ENCODE results near the gene KIF18A. TPM values are rescaled to one million over a fixed set of nuclear protein-coding genes. Genes with fewer than 3 reads are reported as not detected.

Gene KIF18A
- polyA plus RNA-seq, 1 donor from 2014 or later, result 0.83 TPM

DNA sequence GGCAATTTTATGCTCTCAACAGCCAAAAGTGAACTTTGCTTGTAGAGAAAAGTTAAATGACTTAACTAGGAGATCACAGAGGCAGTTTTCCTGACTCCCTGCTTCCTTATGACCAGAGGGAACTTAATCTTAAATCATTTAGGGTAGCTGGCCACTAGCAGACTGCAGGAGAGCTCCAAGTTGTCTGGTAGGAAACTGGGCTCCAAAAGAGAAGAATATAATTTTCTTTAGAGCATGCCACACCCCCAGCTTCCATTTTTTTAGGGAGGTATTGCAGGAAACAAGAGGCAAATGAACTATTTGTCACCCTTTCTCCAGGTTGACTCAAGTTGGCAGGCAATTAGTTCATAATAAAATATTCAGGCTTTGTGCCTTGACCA lies 2.9 kb upstream of the KIF18A start:
- Histone ChIP-seq H3K79me2 (replicated peaks; ENCODE audit: insufficient read depth, low read length) (peaks cover 29% of the 10 kb centered on the region), H3K27me3 (ENCODE audit: insufficient read depth, low read depth, low read length) (no peaks in the 10 kb centered on the region), H2AFZ (ENCODE audit: low read depth, low read length) (no peak overlapping the region), H3K4me3 (ENCODE audit: low read length) (peak overlapping the region; percentile 69), H4K20me1 (ENCODE audit: insufficient read depth) (no peaks in the 10 kb centered on the region), H3K27ac (ENCODE audit: low read length) (no peak overlapping the region), H3K9me2 (ENCODE audit: insufficient read depth, low read length) (no peaks in the 10 kb centered on the region), H3K36me3 (ENCODE audit: insufficient read depth, low read length) (no peaks in the 10 kb centered on the region), H3F3A (ENCODE audit: insufficient read depth, low read length, poor library complexity, severe bottlenecking) (no peaks in the 10 kb centered on the region), H3K9ac (ENCODE audit: low read length) (no peak overlapping the region), H3K4me2 (ENCODE audit: low read length) (no peak overlapping the region), H3K9me3 (ENCODE audit: low read length) (no peaks in the 10 kb centered on the region)
- TF ChIP-seq POLR2AphosphoS5 (IDR thresholded peaks at IDR 0.05) (no peak), MXI1 (conservative IDR thresholded peaks at IDR 0.05; ENCODE audit: poor library complexity, severe bottlenecking) (no peak), CTCF (IDR thresholded peaks at IDR 0.05; ENCODE audit: poor library complexity, severe bottlenecking) (no peak), RAD21 (conservative IDR thresholded peaks at IDR 0.05) (no peak), EP300 (conservative IDR thresholded peaks at IDR 0.05; ENCODE audit: poor library complexity, severe bottlenecking) (no peak), SMC3 (conservative IDR thresholded peaks at IDR 0.05; ENCODE audit: poor library complexity) (no peak), EZH2 (IDR thresholded peaks at IDR 0.05; ENCODE audit: borderline replicate concordance, insufficient read depth, low read length, poor library complexity, severe bottlenecking) (no peak), TAF1 (IDR thresholded peaks at IDR 0.05; ENCODE audit: low read depth) (no peak)
- TF ChIP-seq, protein P1, sequence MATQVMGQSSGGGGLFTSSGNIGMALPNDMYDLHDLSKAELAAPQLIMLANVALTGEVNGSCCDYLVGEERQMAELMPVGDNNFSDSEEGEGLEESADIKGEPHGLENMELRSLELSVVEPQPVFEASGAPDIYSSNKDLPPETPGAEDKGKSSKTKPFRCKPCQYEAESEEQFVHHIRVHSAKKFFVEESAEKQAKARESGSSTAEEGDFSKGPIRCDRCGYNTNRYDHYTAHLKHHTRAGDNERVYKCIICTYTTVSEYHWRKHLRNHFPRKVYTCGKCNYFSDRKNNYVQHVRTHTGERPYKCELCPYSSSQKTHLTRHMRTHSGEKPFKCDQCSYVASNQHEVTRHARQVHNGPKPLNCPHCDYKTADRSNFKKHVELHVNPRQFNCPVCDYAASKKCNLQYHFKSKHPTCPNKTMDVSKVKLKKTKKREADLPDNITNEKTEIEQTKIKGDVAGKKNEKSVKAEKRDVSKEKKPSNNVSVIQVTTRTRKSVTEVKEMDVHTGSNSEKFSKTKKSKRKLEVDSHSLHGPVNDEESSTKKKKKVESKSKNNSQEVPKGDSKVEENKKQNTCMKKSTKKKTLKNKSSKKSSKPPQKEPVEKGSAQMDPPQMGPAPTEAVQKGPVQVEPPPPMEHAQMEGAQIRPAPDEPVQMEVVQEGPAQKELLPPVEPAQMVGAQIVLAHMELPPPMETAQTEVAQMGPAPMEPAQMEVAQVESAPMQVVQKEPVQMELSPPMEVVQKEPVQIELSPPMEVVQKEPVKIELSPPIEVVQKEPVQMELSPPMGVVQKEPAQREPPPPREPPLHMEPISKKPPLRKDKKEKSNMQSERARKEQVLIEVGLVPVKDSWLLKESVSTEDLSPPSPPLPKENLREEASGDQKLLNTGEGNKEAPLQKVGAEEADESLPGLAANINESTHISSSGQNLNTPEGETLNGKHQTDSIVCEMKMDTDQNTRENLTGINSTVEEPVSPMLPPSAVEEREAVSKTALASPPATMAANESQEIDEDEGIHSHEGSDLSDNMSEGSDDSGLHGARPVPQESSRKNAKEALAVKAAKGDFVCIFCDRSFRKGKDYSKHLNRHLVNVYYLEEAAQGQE (IDR thresholded peaks at IDR 0.05; ENCODE audit: borderline replicate concordance), result no peak

GRCh38 chr11:28110108-28110820 lies 2.3 kb upstream of the KIF18A start:
- no peaks in the 10 kb centered on the region for H3F3A ChIP-seq (ENCODE audit: insufficient read depth, low read length, poor library complexity, severe bottlenecking)
- no peaks in the 10 kb centered on the region for H3K27me3 ChIP-seq (ENCODE audit: insufficient read depth, low read depth, low read length)
- peak overlapping the region; percentile 69 for H3K4me3 ChIP-seq (ENCODE audit: low read length)
- no peak overlapping the region for H3K4me2 ChIP-seq (ENCODE audit: low read length)
- H2AFZ ChIP-seq (ENCODE audit: low read depth, low read length), result no peak overlapping the region
- H4K20me1 ChIP-seq (ENCODE audit: insufficient read depth), result no peaks in the 10 kb centered on the region
- no peaks in the 10 kb centered on the region for H3K9me3 ChIP-seq (ENCODE audit: low read length)
- H3K9ac ChIP-seq (ENCODE audit: low read length), result no peak overlapping the region
- peaks cover 35% of the 10 kb centered on the region for H3K79me2 ChIP-seq (replicated peaks; ENCODE audit: insufficient read depth, low read length)
- H3K36me3 ChIP-seq (ENCODE audit: insufficient read depth, low read length), result no peaks in the 10 kb centered on the region
- H3K27ac ChIP-seq (ENCODE audit: low read length), result no peak overlapping the region
- no peaks in the 10 kb centered on the region for H3K9me2 ChIP-seq (ENCODE audit: insufficient read depth, low read length)
- TF ChIP-seq, protein P1 (IDR thresholded peaks at IDR 0.05; ENCODE audit: borderline replicate concordance), result no peak
- TF ChIP-seq CTCF (IDR thresholded peaks at IDR 0.05; ENCODE audit: poor library complexity, severe bottlenecking), result no peak
- no peak for TF ChIP-seq RAD21 (conservative IDR thresholded peaks at IDR 0.05)
- no peak for TF ChIP-seq SMC3 (conservative IDR thresholded peaks at IDR 0.05; ENCODE audit: poor library complexity)
- no peak for TF ChIP-seq EZH2 (IDR thresholded peaks at IDR 0.05; ENCODE audit: borderline replicate concordance, insufficient read depth, low read length, poor library complexity, severe bottlenecking)
- TF ChIP-seq EP300 (conservative IDR thresholded peaks at IDR 0.05; ENCODE audit: poor library complexity, severe bottlenecking), result no peak
- no peak for TF ChIP-seq POLR2AphosphoS5 (IDR thresholded peaks at IDR 0.05)
- no peak for TF ChIP-seq TAF1 (IDR thresholded peaks at IDR 0.05; ENCODE audit: low read depth)
- TF ChIP-seq MXI1 (conservative IDR thresholded peaks at IDR 0.05; ENCODE audit: poor library complexity, severe bottlenecking), result no peak
